GM18498 (cell line): ENCODE measurements around the gene ITGA1.
"Not testable (repeated sequence)": the region's sequence is repeated elsewhere in the genome, so short reads cannot be mapped to it uniquely, and the experiment has no call there.

Experiments
- ATAC-seq: cut with Tn5 transposase; IDR thresholded peaks from one replicate; pipeline ENCODE4 v1.9.1; 2021; ENCODE audit warnings: mild to moderate bottlenecking, moderate library complexity; ENCODE audit not compliant: unreplicated experiment

Gene ITGA1

DNA sequence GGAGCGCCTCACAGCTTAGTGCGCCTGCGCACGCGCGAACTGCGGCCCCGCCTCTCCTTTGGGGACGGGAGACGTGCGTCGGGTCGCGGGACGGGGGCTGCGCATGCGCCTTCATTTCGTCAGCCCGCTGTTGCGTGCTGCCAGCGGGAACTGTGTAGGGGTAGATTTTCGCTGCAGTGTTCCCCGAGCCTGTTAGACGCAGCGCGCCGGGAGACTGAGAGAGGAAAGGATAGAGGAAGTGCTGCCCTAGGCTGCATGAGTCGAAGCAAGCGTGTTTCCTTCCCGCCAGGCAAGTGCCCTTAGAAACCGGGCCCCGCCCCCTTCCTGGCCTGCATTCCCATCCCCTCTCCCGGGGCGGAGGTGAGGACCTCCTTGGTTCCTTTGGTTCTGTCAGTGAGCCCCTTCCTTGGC lies 12.3 kb downstream of the ITGA1 start:
- peak; percentile 75 for ATAC-seq

DNA sequence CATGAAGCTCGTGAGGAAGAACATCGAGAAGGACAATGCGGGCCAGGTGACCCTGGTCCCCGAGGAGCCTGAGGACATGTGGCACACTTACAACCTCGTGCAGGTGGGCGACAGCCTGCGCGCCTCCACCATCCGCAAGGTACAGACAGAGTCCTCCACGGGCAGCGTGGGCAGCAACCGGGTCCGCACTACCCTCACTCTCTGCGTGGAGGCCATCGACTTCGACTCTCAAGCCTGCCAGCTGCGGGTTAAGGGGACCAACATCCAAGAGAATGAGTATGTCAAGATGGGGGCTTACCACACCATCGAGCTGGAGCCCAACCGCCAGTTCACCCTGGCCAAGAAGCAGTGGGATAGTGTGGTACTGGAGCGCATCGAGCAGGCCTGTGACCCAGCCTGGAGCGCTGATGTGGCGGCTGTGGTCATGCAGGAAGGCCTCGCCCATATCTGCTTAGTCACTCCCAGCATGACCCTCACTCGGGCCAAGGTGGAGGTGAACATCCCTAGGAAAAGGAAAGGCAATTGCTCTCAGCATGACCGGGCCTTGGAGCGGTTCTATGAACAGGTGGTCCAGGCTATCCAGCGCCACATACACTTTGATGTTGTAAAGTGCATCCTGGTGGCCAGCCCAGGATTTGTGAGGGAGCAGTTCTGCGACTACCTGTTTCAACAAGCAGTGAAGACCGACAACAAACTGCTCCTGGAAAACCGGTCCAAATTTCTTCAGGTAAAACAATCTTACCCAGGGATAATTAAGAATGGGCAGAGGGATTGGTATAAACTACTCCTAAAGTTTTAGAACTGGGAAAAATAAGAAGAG lies 12.9 kb downstream of the ITGA1 start:
- peak; percentile 45 for ATAC-seq

DNA sequence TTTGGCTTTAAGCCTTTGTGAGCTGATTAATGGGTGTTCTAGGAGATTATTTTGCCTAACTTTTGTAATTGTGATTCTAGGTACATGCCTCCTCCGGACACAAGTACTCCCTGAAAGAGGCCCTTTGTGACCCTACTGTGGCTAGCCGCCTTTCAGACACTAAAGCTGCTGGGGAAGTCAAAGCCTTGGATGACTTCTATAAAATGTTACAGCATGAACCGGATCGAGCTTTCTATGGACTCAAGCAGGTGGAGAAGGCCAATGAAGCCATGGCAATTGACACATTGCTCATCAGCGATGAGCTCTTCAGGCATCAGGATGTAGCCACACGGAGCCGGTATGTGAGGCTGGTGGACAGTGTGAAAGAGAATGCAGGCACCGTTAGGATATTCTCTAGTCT lies 13.6 kb downstream of the ITGA1 start:
- ATAC-seq, result no peak

DNA sequence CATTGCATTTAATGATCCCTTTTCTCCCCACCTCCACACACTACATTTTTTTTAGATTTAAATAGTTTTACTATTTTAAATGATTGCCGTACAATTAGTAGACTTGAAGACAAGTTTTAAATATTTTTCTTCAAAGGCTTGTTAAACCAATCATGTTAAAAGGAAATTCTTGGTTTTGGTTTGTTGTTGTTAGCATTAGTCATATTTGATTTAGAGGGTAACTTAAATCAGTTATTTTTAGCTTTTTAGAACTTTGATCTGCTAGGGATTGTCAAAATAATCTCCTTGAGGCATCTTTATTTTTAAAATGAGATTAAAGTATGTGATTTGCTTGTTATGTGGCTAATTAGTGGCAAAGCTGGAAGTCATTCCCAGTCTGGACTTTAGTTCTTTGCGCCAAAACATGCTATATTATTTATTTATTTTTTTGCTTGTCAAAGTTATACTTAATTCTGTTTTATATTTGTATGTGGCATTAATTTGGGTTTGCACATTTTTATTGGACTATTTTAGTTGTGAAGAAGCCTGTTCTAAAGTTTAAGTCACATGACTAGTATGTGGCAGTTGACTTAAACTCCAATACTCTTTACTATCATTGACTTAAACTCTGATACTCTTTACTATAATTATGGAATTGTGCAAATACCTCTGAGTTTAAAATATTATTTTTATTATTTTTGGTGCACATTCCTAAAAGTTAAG lies 14.7 kb downstream of the ITGA1 start:
- ATAC-seq, result no peak

DNA sequence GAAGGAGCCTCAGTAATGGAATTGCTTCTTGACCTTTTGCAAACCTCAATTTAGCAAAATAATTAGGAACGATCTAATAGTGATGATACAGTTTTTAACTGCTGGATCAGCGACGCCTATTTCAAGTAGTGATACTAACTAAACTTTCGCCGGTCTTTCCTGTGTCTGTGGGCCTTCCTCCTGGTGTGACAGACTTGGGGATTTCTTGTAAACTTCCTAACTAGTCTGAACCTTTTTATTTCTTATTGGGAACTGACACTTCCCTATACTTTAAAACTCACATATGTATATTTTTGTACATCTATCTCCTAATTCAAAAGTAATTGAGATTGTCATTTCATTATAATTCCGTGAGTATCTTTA lies 15.2 kb downstream of the ITGA1 start:
- no peak for ATAC-seq

DNA sequence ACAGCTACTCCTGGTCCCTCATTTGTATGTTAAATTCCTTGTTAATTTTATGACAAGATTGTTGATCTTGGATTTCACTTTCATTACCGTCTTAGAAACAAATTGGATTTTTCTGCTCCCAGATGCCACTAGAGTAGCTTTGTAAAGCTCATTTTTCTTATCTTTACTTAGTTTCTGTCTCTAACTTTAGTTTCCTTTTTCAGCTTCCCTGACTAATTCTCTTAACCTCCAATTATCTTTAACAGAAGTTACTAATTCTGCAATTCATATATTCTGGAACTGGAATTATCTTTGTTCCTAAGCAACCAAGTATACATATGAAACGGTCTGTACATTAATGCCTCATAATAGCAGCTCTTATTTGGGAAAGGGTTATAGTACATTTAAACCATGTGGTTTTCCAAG lies 16.7 kb downstream of the ITGA1 start:
- no peak for ATAC-seq

DNA sequence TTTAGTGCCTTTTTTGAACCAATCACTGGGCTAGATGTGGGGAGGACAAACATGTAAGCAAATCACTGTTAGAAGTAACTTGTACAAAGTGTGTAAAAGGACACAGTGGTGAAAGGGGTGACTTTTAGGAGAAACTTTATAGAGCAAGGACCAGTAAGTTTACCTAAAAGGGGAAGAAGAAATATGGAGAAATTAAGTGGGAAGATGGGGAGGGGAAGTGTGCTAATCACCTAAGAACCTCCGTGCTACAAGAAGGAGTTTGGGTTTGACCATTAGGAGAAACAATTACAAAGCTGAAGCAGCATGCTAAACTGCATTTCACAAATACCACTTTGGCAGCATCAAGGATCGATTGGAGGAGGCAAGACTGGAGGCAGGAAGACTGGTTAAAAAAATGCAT lies 17.3 kb downstream of the ITGA1 start:
- no peak for ATAC-seq

DNA sequence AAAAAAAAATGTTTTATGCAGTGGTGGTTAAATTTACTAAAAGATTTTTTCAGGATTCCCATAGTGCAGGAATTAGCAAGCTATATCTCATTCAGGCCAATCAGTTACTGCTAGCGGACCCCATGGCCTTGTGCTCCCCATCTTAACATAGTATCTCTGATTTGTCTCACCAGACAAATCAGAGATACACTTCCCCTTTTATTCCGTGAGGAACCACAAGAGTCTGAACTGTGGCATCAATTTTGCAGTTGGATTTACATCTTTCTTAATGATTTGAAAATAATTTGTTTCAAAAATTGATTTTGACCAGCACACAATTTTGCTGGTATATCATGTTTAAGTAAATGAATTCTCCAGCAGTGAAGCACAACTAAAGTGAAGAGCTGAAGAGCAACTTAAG lies 17.9 kb downstream of the ITGA1 start:
- ATAC-seq, result no peak

DNA sequence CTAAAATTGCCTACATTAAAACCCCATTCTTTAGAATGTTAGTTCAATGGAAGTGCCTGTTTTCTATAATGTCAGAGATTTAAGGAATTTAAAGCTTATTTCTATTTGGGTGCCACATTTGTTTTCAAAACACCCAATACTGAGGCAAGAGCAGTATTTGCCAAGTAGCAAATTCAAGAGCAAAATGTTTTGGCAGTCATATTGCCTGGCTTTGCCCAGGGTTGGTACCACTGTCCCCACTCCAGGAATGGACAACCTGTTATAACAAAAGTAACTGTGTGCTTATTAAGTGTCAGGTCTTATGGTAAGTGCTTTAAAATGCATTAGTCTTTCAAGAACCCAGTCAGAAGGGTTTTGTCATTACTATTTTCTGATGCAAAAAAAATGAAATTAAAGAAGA lies 19.3 kb downstream of the ITGA1 start:
- ATAC-seq, result no peak

DNA sequence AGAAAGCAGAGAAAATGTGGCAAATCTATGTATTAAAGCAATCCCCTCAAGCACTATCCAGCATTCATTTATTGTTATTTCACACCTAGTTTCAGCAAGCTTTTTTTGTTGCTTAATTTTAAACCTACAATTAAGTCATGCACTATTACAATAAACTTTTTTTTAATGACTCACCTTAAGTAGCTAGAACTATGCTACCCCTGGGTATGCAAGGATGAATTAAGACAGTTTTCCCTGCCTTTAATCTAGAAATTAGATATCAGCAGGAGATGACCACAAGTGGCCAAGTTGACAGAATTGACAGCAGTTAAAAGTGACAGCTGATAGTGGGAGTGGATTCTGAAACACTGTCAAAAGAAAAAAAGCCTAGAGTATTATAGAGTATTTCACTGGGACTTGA lies 20.0 kb downstream of the ITGA1 start:
- ATAC-seq, result no peak

DNA sequence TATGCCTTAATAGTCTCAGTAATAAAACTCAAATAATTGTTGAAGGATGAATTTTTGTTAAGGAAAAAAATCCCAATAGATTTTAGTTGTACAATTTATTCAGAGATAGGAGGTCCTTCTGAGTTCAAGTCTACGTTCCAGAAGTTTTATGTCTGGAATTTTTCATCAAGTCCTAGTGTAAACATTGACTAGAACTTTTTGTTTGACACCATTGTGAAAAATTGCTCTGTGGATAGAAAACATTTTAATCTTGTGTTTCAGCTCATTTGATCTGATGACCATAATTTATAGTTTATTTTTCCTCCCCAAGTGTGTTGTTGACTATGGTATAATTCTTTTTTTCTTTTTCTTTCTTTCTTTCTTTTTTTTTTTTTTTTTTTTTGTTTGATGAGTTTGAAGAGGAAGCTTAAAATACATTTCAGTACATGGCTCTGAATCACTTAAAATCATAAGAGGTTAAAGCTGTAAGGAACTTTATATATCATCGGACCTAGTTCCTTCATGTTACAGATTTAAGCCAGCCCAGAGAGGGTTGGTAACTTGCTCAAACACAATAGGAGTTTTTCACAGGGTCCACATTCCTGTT lies 20.7 kb downstream of the ITGA1 start:
- no peak for ATAC-seq

DNA sequence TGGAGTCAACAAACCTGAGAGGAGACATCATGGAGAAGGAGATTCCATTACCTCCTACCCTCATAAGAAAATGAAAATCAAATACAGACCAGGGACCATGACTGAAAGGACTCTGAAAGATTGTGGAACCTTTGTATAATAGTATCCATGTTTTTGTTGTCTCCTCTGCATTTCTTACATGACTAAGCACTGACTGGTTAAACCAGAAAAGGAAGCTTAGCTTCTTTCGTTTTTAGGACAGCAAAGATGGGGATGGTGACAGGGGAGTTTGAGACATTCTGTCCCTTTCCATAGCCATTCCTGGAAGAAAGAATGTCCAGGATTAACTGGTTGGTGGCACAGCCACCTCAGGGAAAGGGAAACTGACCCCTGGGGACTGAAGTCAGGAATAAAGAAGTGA lies 22.2 kb downstream of the ITGA1 start:
- ATAC-seq, result no peak

DNA sequence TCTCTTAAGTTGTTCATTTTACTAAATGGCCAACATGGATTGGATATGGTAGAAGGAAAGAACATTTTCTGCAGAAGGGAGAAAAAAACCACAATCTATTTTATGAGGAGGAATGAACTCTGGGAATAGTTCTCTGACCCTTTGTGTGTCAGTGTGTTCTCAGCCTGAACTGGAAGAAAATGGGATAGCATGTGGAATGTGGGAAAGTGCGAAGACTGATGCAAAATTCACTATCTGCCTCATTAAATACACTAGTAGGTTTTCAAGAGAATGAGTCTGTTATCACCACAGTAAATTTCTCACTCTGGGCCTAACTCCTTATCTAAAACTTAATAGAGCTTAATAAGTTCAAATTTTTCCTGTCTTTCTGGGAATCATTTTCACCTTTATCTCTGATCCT lies 22.7 kb downstream of the ITGA1 start:
- ATAC-seq, result no peak

DNA sequence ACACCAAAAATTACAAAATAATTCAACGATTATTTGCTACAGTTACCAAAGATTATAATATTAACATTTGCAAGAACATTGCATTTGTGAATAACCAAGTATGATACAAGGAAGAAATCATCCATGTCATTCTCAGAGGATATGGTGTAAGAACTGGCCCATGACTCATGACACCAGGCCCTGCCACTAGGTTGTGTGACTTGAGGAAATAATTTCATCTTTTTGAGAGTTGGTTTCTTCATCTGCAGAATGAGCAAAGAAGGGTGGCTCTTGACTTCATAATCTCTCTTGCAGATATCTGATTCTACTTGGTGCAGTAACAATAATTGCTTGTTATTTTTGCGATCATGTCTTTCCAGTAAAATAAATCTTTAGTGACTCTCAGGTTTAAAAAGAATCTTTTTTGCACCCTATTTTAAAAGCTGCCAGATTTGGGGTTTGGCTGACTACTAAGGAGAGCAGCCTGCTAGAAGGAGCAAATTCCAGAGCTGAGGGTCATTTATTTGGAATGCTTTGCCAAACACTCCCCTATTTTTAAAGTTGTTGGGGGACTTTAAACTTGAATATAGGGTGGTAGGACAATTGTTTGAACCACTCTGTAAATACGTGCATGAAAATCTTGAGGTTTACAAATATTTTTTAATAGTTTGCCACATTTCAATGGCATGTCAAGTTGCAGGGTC lies 23.5 kb downstream of the ITGA1 start:
- ATAC-seq, result no peak

DNA sequence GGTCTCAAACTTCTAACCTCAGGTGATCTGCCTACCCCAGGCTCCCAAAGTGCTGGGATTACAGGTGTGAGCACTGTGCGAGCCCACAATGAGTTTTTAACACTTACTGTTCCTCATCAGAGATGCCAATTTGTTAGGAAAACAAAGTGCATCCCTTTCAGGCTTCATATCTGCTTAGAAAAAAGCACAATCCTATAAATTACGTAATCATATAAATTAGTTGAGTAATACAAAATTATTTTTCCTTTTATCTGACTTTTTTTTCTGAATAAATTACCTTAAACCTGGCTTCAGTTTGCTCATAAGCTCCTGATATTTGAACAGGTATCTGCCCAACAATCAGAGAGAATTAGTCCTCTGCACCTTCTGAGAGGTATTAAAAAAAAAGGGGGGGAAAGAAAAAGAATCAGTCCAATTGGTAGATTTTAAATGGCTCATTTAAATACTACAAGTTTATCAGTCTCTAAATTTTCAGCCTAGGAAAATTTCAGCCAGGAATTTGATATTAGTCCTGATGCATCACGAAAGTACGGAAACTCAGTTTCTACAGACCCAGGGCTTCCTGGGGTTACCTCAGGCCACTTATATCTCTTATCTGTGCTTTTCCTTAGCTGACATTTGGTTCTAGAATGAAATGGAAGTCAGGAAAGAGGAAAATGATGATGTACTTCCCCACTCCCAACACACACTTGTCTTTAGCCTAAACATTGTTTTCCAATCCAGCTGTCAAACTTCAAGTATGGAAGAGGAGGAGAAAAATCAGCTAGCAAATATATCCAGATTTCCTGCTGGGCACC lies 26.8 kb downstream of the ITGA1 start:
- ATAC-seq, result no peak

DNA sequence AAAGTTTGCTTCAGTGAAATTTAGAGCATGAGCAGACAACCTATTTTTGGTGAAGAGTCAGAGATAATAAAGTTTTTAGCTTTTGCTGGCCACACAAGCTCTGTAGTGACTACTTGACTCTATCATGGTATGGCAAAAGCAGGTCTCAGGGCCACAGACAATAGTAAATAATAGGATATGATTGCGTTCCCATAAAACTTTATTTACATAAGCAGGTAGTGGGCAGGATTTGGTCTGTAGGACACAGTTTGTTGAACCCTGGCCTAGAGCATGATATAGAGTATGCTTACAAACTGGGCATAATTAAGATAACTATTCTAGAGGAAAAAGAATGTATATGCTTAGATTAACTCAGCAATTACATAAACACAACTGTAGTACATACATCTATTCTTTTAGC lies 30.1 kb downstream of the ITGA1 start:
- ATAC-seq, result no peak

DNA sequence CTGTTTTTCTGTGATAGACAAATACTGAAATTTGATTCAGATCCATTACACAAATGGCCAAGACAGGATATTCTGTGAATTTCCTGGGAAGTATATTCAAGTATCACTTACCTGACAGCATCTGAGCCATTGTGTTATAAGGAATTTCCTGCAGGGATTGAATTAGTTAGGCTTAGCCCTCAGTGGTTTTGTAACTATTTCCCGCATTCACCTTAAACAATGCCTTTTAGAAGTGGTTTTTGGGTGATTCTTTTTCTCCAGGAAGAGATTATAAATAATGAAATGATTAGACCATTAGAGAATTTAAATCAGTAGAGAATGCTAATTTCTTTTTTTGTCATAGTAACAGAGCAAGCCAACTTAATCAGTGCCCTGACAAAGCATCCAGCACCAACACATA lies 30.6 kb downstream of the ITGA1 start:
- no peak for ATAC-seq

DNA sequence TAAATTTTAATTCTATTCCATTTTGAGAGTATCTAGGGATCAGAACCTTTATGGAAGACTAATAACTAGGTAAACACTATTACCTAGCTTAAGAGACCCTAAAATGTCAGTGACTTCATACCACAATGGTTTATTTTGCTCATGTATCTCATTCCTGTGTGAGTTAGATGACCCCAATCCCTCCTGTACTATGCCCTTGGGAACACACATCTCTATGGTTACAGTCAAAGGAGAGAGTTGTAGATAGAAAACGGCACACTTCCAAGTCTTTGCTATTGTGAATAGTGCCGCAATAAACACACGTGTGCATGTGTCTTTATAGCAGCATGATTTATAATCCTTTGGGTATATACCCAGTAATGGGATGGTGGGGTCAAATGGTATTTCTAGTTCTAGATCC lies 31.1 kb downstream of the ITGA1 start:
- ATAC-seq, result not testable (repeated sequence)

DNA sequence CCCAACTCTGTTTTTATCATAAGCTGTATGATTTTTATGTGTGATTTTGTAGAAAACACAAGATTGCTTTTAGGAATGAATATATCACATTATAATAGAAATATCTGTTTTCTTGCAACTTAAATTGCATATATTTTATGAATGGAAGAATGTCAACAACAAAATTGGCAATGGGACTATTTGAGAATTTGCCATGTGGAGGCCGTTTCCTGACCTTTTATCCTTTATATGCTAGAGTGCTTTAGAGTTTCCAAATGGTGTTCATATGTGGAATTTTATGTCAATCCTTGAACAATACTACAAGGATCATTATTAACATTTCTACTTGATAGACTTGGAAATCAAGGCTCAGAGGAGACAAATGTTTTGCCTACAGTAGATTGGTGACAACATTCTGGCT lies 34.2 kb downstream of the ITGA1 start:
- ATAC-seq, result no peak

DNA sequence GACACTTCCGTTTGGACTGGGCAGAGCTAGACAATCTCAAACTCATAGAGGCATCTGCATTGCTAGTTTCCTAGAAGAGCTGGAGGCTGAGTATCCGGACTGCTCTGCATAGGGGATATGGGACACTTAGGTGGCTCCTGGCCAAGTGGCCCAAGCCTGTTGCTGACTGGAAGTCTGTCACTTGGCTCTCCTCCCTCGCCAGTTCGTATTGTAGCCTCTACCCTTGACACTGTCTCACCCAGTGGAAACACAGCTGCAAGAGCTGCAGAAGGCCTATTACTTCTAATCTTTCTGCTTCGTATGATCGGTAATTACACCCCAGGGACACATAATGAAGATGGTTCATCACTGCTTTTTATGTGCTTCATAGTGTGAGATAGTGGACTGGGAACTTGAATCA lies 34.7 kb downstream of the ITGA1 start:
- no peak for ATAC-seq

DNA sequence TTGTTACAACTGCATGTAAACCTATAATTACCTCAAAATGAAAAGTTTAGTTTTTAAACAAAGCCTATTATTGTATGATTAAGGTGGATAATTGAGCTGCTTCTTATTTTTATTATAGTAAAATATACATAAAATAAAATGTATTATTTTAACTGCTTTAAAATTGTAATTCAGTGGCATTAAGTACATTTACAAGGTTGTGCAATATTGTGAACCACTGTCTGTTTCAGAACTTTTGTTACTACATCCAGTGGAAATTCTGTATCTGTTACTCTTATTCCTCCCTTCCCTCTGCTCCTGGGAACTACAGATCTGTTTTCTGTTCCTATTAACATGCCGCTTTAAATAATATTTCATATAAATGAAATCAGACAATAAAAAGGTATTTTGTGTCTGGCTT lies 37.1 kb downstream of the ITGA1 start:
- no peak for ATAC-seq
